BJ (cell line): ENCODE measurements around the gene GLT8D2. TPM values are rescaled to one million over a fixed set of nuclear protein-coding genes. Genes with fewer than 3 reads are reported as not detected.
A peak's percentile ranks its signal among the peaks of the same experiment; 100 is the strongest.

Source experiments
- CTCF ChIA-PET: fragments of 350-600 bp; formaldehyde crosslinking; extraction: SDS; loops from one replicate; lab custom pipeline; 2021; ENCODE audit warnings: antibody characterized with exemption, inconsistent platforms; lab: Yijun Ruan, JAX
- POLR2A ChIA-PET: fragments of 300-600 bp; sonication (Branson Sonifier 250); formaldehyde crosslinking; extraction: SDS; loops from one replicate; lab custom pipeline; 2021; ENCODE audit warnings: antibody characterized with exemption; lab: Charles Lee
- DNase-seq: peaks from one replicate; pipeline ENCODE4 v3.0.0-alpha.2; 2011; ENCODE audit warnings: low read depth
- H3K27me3 ChIP-seq: 2 replicates; pipeline ENCODE4 v1.6.0; 2011; ENCODE audit warnings: low read length; ENCODE audit not compliant: control insufficient read depth, insufficient read depth
- H3K36me3 ChIP-seq: 2 replicates; pipeline ENCODE4 v1.5.1; 2011; ENCODE audit warnings: low read length; ENCODE audit not compliant: control insufficient read depth, insufficient read depth
- H3K4me3 ChIP-seq: 2 replicates; pipeline ENCODE4 v1.5.1; 2011; ENCODE audit warnings: low read depth, mild to moderate bottlenecking, control low read depth, low read length
- polyA plus RNA-seq: library from polyadenylated mRNA; depleted of rRNA; stranded (reverse); fragments of >200 nt; gene quantifications from 2 replicates; pipeline ENCODE4 v1.2.3, GENCODE V29; 2011
- TF ChIP-seq, protein P1 (sequence below): IDR thresholded peaks from 2 replicates; pipeline ENCODE4 v1.5.1; 2011; ENCODE audit warnings: low read depth, mild to moderate bottlenecking, control low read depth, inconsistent platforms, low read length, moderate library complexity; ENCODE audit not compliant: insufficient read depth

The GLT8D2 gene
- polyA plus RNA-seq, 1 experiment = 67.6 TPM

DNA sequence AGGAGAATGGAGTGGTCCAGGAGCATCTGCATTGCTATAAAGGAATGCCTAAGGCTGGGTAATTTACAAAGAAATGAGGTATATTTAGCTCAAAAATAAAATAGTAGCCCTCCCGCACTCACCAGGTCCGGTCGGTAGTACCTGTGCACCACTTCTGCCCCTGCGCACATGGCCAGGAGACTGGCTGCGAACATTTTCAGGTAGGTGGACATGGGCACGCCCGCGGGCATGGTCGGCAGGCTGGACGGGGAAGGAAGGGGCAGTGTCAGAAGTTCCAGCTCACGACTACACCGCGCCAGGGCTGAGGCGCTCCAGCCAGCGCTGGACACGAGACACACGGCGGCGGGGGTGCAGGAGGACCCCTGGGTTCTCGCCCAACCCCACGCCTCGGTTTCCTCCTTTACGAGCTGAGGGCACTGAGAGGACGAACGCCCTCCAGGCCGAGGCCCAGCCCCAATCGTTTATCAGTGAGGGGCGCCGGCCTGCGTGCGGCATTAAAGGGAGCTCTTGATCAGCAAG, 93.4 kb downstream of the GLT8D2 start:
- Histone ChIP-seq H3K4me3 (peak overlapping the region; percentile 86), H3K36me3 (peaks cover 4% of the 10 kb centered on the region), H3K27me3 (no peaks in the 10 kb centered on the region)
- DNase-seq = no peak
- CTCF ChIA-PET = interaction anchor here (1.7 kb wide), 1 partner anchor 9 kb away, joined by 10 read pairs; the partner anchor contains the start of gene TDG
- TF ChIP-seq, protein P1, sequence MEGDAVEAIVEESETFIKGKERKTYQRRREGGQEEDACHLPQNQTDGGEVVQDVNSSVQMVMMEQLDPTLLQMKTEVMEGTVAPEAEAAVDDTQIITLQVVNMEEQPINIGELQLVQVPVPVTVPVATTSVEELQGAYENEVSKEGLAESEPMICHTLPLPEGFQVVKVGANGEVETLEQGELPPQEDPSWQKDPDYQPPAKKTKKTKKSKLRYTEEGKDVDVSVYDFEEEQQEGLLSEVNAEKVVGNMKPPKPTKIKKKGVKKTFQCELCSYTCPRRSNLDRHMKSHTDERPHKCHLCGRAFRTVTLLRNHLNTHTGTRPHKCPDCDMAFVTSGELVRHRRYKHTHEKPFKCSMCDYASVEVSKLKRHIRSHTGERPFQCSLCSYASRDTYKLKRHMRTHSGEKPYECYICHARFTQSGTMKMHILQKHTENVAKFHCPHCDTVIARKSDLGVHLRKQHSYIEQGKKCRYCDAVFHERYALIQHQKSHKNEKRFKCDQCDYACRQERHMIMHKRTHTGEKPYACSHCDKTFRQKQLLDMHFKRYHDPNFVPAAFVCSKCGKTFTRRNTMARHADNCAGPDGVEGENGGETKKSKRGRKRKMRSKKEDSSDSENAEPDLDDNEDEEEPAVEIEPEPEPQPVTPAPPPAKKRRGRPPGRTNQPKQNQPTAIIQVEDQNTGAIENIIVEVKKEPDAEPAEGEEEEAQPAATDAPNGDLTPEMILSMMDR = no peak
- POLR2A ChIA-PET = interaction anchor here (1.3 kb wide), 1 partner anchor 27 kb away, joined by 5 read pairs; no protein-coding TSS in a partner anchor

DNA sequence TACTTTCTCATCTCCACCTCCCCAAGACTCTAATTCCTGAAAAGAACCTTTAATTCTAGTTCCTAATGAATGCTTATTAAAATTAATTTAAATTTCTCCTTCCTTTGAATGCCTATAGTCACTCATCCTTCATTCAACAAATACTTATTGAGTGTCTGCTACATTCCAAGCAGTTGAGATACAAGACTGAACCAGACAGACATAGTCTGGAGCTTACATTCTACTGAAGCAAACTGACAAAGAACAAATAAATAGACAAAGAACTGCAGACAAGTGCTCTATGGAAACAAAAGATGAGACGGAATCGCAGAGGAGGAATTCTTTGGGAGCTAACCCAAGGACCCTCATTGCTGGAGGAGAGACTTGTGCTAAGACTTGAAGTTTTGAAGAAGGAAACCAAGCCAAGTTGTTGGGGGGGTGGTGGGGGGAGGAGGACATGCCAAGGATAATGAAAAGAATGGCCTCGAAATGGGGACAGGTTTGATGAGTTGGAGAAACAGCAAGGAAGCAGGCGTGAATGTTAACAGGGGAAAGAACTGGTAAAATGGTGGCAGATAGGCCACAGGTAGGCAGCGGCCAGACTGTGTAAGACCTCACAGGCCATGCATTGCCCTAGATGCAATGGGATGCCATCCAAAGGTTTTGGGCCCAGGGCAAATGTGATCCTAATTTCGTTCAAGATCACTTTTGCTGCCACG, 94.0 kb downstream of the GLT8D2 start:
- DNase-seq = no peak
- H3K4me3 ChIP-seq = peak overlapping the region; percentile 86
- POLR2A ChIA-PET = interaction anchor here (1.3 kb wide), 1 partner anchor 26 kb away, joined by 5 read pairs; no protein-coding TSS in a partner anchor
- H3K36me3 ChIP-seq = peaks cover 4% of the 10 kb centered on the region
- CTCF ChIA-PET = interaction anchor here (1.0 to 1.7 kb wide), 2 partner anchors 10 to 153 kb away, joined by 3 to 10 read pairs; partner anchors contain the start of gene TDG
- H3K27me3 ChIP-seq = no peaks in the 10 kb centered on the region
- TF ChIP-seq, protein P1 = no peak

DNA sequence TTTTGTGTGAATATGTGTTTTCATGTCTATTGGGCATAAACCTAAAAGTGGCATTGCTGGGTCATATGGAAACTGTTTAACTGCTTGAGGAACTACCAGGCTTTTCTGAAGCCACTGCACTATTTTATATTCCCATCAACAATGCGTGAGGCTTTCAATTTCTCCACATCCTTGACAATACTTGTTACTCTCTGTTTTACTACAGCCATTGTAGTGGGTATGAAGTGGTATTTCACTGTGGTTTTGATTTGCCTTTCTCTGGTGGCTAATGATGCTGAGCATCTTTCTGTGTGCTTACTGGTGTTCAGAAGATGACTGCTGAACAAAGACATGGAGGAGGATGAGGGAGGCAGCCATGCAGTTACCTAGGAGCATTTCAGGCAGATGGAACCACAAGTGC, 97.5 kb downstream of the GLT8D2 start:
- ChIA-PET POLR2A (no interaction called here), CTCF (interaction anchor here (3.0 kb wide), 1 partner anchor 13 kb away, joined by 14 read pairs; the partner anchor contains the start of gene TDG)
- TF ChIP-seq, protein P1 = no peak
- peaks cover 9% of the 10 kb centered on the region for H3K36me3 ChIP-seq
- no peaks in the 10 kb centered on the region for H3K27me3 ChIP-seq
- DNase-seq = no peak
- H3K4me3 ChIP-seq = no peak overlapping the region

DNA sequence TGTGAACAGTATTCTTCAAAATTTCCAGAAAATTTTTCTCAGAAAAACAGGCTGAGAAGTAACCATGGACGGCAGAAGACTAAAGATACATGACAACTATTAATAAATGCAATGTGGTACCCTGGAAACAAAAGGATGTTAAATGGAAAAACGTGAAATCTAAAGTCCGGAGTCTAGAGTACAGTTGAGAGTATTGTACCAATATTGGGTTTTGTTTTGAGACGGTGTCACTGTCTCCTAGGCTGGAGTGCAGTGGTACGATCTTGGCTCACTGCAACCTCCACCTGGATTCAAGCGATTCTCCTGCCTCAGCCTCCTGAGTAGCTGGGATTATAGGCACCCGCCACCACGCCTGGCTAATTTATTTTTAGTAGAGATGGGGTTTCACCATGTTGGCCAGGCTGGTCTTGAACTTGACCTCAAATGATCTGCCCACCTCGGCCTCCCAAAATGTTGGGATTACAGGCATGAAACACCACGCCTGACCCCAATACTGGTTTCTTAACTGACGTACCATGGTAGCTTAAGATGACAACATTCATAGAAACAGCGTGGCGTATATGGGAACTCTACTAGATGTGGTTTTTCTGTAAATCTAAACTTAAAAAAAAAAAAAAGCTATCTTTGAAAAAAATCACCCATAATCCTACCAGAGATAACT, 101.1 kb downstream of the GLT8D2 start:
- DNase-seq = no peak
- peaks cover 15% of the 10 kb centered on the region for H3K36me3 ChIP-seq
- H3K4me3 ChIP-seq = no peak overlapping the region
- ChIA-PET CTCF (no interaction called here), POLR2A (no interaction called here)
- TF ChIP-seq, protein P1 = no peak
- H3K27me3 ChIP-seq = no peaks in the 10 kb centered on the region
